Mucosa of gallbladder (tissue), 1 donor: ENCODE results near the gene KPNA4. TPM values are rescaled to one million over a fixed set of nuclear protein-coding genes. Genes with fewer than 3 reads are reported as not detected.
"Not testable (repeated sequence)": the region's sequence is repeated elsewhere in the genome, so short reads cannot be mapped to it uniquely, and the experiment has no call there.

Source experiments
- DNase-seq: peaks from one replicate; pipeline ENCODE4 v3.0.0-alpha.2; 2020; ENCODE audit warnings: low spot score
- total RNA-seq: library from RNA; stranded (reverse); gene quantifications from one replicate; pipeline ENCODE4 v1.2.1, GENCODE V29; 2021
- donor health status: DM: no; HTN: no; CAD: no.

Gene KPNA4
- total RNA-seq, 1 donor from 2014 or later = 49.1 TPM

GRCh38 chr3:160490166-160490565 is 75.2 kb downstream of the KPNA4 start:
- DNase-seq = no peak

GRCh38 chr3:160486459-160486869 is 78.9 kb downstream of the KPNA4 start:
- no peak for DNase-seq

- DNase-seq = no peak
Observed at GRCh38 chr3:160482796-160483195, 82.6 kb downstream of the KPNA4 start.

- DNase-seq = no peak
Observed at GRCh38 chr3:160481856-160482255, 83.5 kb downstream of the KPNA4 start.

- DNase-seq = no peak
Observed at GRCh38 chr3:160480931-160481330, 84.4 kb downstream of the KPNA4 start.

GRCh38 chr3:160479376-160479775 is 86.0 kb downstream of the KPNA4 start:
- no peak for DNase-seq

- no peak for DNase-seq
Observed at GRCh38 chr3:160478338-160478737, 87.0 kb downstream of the KPNA4 start.

GRCh38 chr3:160477750-160478149 is 87.6 kb downstream of the KPNA4 start:
- DNase-seq = no peak

GRCh38 chr3:160475884-160476283 is 89.5 kb downstream of the KPNA4 start:
- no peak for DNase-seq

GRCh38 chr3:160475153-160475552 is 90.2 kb downstream of the KPNA4 start:
- no peak for DNase-seq

- no peak for DNase-seq
Observed at GRCh38 chr3:160474416-160474838, 90.9 kb downstream of the KPNA4 start.

- DNase-seq = no peak
Observed at GRCh38 chr3:160473978-160474377, 91.4 kb downstream of the KPNA4 start.

GRCh38 chr3:160473221-160473620 is 92.2 kb downstream of the KPNA4 start:
- no peak for DNase-seq

GRCh38 chr3:160472344-160472743 is 93.0 kb downstream of the KPNA4 start:
- DNase-seq = no peak

- no peak for DNase-seq
Observed at GRCh38 chr3:160471892-160472291, 93.5 kb downstream of the KPNA4 start.

GRCh38 chr3:160470181-160470580 is 95.2 kb downstream of the KPNA4 start:
- DNase-seq = no peak

GRCh38 chr3:160464971-160465370 is 100.4 kb downstream of the KPNA4 start:
- no peak for DNase-seq

GRCh38 chr3:160464321-160464720 is 101.0 kb downstream of the KPNA4 start:
- DNase-seq = no peak

- DNase-seq = no peak
Observed at GRCh38 chr3:160460033-160460432, 105.3 kb downstream of the KPNA4 start.

GRCh38 chr3:160459450-160459970 is 105.9 kb downstream of the KPNA4 start:
- DNase-seq = no peak

GRCh38 chr3:160458151-160458550 is 107.2 kb downstream of the KPNA4 start:
- DNase-seq = no peak

GRCh38 chr3:160455846-160456245 is 109.5 kb downstream of the KPNA4 start:
- DNase-seq = no peak

GRCh38 chr3:160454995-160455394 is 110.4 kb downstream of the KPNA4 start:
- DNase-seq = no peak

- DNase-seq = not testable (repeated sequence)
Observed at GRCh38 chr3:160452251-160452650, 113.1 kb downstream of the KPNA4 start.
